WTC11 (cell line): ENCODE results near the gene UBE2S.

Experiments used
- CTCF ChIP-seq: fragments of 200-600 bp; IDR thresholded peaks from 2 replicates; pipeline ENCODE4 v1.8.0; 2022; ENCODE audit warnings: antibody characterized with exemption
- FOXP1 ChIP-seq: sonication (generic); formaldehyde crosslinking; IDR thresholded peaks from 2 replicates; pipeline ENCODE4 v1.8.0; 2022; ENCODE audit warnings: missing genetic modification reagents, mild to moderate bottlenecking, moderate library complexity, borderline replicate concordance
- MAX ChIP-seq: sonication (generic); formaldehyde crosslinking; IDR thresholded peaks from 2 replicates; pipeline ENCODE4 v1.8.0; 2022; ENCODE audit warnings: mild to moderate bottlenecking, missing genetic modification reagents
- SP1 ChIP-seq: sonication (generic); formaldehyde crosslinking; conservative IDR thresholded peaks from 2 replicates; pipeline ENCODE4 v1.8.1; 2022; ENCODE audit warnings: missing genetic modification reagents
- ZMAT4 ChIP-seq: fragments of 250-450 bp; sonication (Bioruptor Pico); IDR thresholded peaks from 2 replicates; pipeline ENCODE4 v1.9.0; 2021; ENCODE audit warnings: mild to moderate bottlenecking

GRCh38 chr19:55433292-55433691 is 25.7 kb upstream of the UBE2S start:
- TF ChIP-seq MAX (no peak), FOXP1 (CRISPR knock-in tag) (no peak), SP1 (CRISPR knock-in tag) (no peak), CTCF (no peak), ZMAT4 (CRISPR knock-in tag) (no peak)
